Tibial nerve (tissue), 4 donors: Measurements from ENCODE around the gene EREG. TPM values are rescaled to one million over a fixed set of nuclear protein-coding genes. Genes with fewer than 3 reads are reported as not detected.
"Not testable (repeated sequence)": the region's sequence is repeated elsewhere in the genome, so short reads cannot be mapped to it uniquely, and the experiment has no call there.

ENCODE experiments used
- DNase-seq, 2 donors: peaks; one replicate each; pipeline ENCODE4 v3.0.0-alpha.2; 2019; ENCODE audit warnings: low spot score in 2 of 2
- H3K27ac ChIP-seq, 4 donors: fragments of 200-600 bp; sonication (generic) in 3 of 4; one replicate each; pipeline ENCODE4 v1.5.1; 2017 to 2019; ENCODE audit warnings: mild to moderate bottlenecking in 1 of 4
- H3K27me3 ChIP-seq, 2 donors: fragments of 200-600 bp; sonication (generic) in 1 of 2; one replicate each; pipeline versions ENCODE4 v1.5.1 to v1.6.0; 2017 to 2019
- H3K36me3 ChIP-seq, 3 donors: fragments of 200-600 bp; sonication (generic); one replicate each; pipeline ENCODE4 v1.5.1; 2018 to 2019
- H3K4me1 ChIP-seq, 4 donors: fragments of 200-600 bp; sonication (generic) in 3 of 4; one replicate each; pipeline ENCODE4 v1.5.1; 2017 to 2019
- H3K4me3 ChIP-seq, 4 donors: fragments of 200-600 bp; sonication (generic) in 3 of 4; one replicate each; pipeline ENCODE4 v1.5.1; 2017 to 2019; ENCODE audit warnings: mild to moderate bottlenecking in 1 of 4, moderate library complexity in 1 of 4
- H3K9me3 ChIP-seq, 4 donors: fragments of 200-600 bp; sonication (generic) in 3 of 4; one replicate each; pipeline ENCODE4 v1.5.1; 2017 to 2019
- CTCF ChIP-seq, 5 experiments: fragments of 200-600 bp in 3 of 5; fragments of 450-650 bp in 2 of 5; sonication (generic) in 3 of 5; IDR thresholded peaks; one replicate each; pipeline ENCODE4 v1.5.1; 2016 to 2019; ENCODE audit warnings: antibody characterized with exemption in 5 of 5, mild to moderate bottlenecking in 3 of 5, moderate library complexity in 2 of 5
- EP300 ChIP-seq, 2 donors: sonication (generic); formaldehyde crosslinking; IDR thresholded peaks; one replicate each; pipeline ENCODE4 v1.6.1; 2017; ENCODE audit warnings: antibody characterized with exemption in 2 of 2, mild to moderate bottlenecking in 1 of 2
- POLR2A ChIP-seq, 2 donors: fragments of 450-650 bp; IDR thresholded peaks; one replicate each; pipeline ENCODE4 v1.6.1; 2017; ENCODE audit warnings: antibody characterized with exemption in 2 of 2, mild to moderate bottlenecking in 2 of 2, moderate library complexity in 2 of 2
- WGBS, 2 donors: methylation state at CpG; one replicate each; pipeline ENCODE4 v1.1.5; 2018; 5-methylcytosine and 5-hydroxymethylcytosine counted together
- total RNA-seq, 4 donors: library from RNA; depleted of rRNA; stranded (reverse); fragments of >200 nt; gene quantifications; one replicate each; pipeline ENCODE4 v1.1.0, GENCODE V29; 2016

The EREG gene
- total RNA-seq, 4 donors from 2014 or later, result 0.20 to 0.21 TPM; not detected in 2

GRCh38 chr4:74331944-74332343 is 33.0 kb upstream of the EREG start:
- Histone ChIP-seq H3K36me3 (no peaks in the 10 kb centered on the region), H3K9me3 (no peaks in the 10 kb centered on the region), H3K4me1 (no peaks in the 10 kb centered on the region), H3K27ac (no peak overlapping the region), H3K27me3 (no peaks in the 10 kb centered on the region), H3K4me3 (no peak overlapping the region)
- TF ChIP-seq EP300 (IDR thresholded peaks at IDR 0.05) (no peak), CTCF (IDR thresholded peaks at IDR 0.05) (no peak), POLR2A (IDR thresholded peaks at IDR 0.05) (no peak)
- no peak for DNase-seq

GRCh38 chr4:74334636-74335035 is 30.3 kb upstream of the EREG start:
- Histone ChIP-seq H3K36me3 (no peaks in the 10 kb centered on the region), H3K4me1 (no peaks in the 10 kb centered on the region), H3K4me3 (no peak overlapping the region), H3K9me3 (no peaks in the 10 kb centered on the region), H3K27ac (no peak overlapping the region), H3K27me3 (no peaks in the 10 kb centered on the region)
- WGBS, 2 donors, result 83 to 92% methylated on average over 7 of the region's 7 CpGs
- no peak for DNase-seq
- no peak for TF ChIP-seq POLR2A (IDR thresholded peaks at IDR 0.05)
- TF ChIP-seq CTCF (IDR thresholded peaks at IDR 0.05), result no peak
- TF ChIP-seq EP300 (IDR thresholded peaks at IDR 0.05), result no peak

DNA sequence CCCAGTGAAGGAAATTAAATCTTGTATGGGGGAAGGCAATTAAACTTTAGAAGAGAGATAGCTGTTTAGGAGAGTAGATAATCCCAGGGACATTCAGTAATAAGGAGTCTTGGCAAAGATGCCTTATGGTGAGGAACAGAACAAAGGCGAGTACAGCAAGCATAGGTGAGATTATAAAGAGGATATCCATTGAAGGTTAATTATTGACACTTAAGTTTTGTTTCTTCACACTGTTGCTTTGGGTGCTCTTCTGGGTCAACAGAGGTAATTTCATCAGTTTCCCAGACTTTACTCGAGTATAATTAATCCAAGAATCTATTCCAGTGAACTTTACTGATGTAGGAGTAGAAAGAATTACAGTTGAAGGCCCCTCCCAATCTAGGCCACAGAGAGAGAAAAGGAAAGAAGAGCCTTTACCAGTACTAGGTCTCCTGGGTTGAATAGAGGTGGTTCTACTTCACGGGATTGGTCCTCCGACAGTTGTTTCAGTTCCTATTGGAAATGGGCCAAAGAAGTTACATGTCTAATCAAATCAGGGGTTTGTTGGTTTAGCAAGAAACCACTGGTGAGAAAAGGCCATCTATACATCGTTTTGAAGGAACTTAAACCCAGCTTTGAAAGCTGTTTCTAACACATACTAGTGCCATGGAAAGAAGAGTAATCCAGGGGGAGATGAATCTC is 29.5 kb upstream of the EREG start:
- H3K27ac ChIP-seq, result no peak overlapping the region
- H3K27me3 ChIP-seq, result no peaks in the 10 kb centered on the region
- TF ChIP-seq POLR2A (IDR thresholded peaks at IDR 0.05), result no peak
- TF ChIP-seq CTCF (IDR thresholded peaks at IDR 0.05), result no peak
- no peak for TF ChIP-seq EP300 (IDR thresholded peaks at IDR 0.05)
- no peaks in the 10 kb centered on the region for H3K36me3 ChIP-seq
- no peak overlapping the region for H3K4me3 ChIP-seq
- no peaks in the 10 kb centered on the region for H3K9me3 ChIP-seq
- DNase-seq, result no peak
- no peaks in the 10 kb centered on the region for H3K4me1 ChIP-seq
- WGBS, 2 donors, result 72 to 88% methylated on average over 5 of the region's 5 CpGs

DNA sequence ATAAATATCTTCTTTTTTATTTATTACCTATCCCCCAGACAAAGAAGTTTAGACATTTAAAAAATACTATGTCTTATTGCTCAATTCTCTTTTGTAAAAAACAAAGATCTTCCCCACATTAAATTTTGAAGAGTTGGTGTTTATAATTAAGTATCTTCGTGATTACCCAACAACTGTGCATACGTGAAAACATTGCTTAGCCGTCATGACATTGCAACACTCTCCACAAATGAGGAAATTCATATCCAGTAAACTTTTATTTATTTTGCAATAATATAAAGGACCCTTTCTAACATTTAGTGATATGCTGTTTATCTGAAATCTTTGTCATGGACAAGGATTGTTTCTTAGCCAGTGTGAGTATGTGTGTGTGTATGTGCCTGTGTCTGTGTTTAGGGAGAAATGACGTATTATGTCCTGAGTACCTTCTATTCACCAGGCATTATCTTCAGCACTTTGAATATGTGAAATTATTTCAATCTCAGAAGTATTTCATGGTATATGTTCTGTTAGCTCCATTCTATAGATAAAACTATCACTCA is 26.1 kb upstream of the EREG start:
- Histone ChIP-seq H3K9me3 (peaks cover 0 to 8% (median 0%) of the 10 kb centered on the region in 4 donors), H3K4me1 (no peaks in the 10 kb centered on the region), H3K27ac (no peak overlapping the region), H3K27me3 (no peaks in the 10 kb centered on the region), H3K36me3 (no peaks in the 10 kb centered on the region), H3K4me3 (no peak overlapping the region)
- TF ChIP-seq EP300 (IDR thresholded peaks at IDR 0.05), result no peak
- no peak for TF ChIP-seq POLR2A (IDR thresholded peaks at IDR 0.05)
- TF ChIP-seq CTCF (IDR thresholded peaks at IDR 0.05), result no peak
- no peak for DNase-seq
- WGBS, 2 donors, result 84% methylated on average over 4 of the region's 4 CpGs

- Histone ChIP-seq H3K4me3 (no peak overlapping the region), H3K36me3 (no peaks in the 10 kb centered on the region), H3K27me3 (no peaks in the 10 kb centered on the region), H3K27ac (no peak overlapping the region), H3K4me1 (no peaks in the 10 kb centered on the region), H3K9me3 (peaks cover 0 to 14% (median 0%) of the 10 kb centered on the region in 4 donors)
- TF ChIP-seq POLR2A (IDR thresholded peaks at IDR 0.05), result no peak
- TF ChIP-seq EP300 (IDR thresholded peaks at IDR 0.05), result no peak
- no peak for TF ChIP-seq CTCF (IDR thresholded peaks at IDR 0.05)
- no peak for DNase-seq
Measured at GRCh38 chr4:74339501-74339900, 25.4 kb upstream of the EREG start.

DNA sequence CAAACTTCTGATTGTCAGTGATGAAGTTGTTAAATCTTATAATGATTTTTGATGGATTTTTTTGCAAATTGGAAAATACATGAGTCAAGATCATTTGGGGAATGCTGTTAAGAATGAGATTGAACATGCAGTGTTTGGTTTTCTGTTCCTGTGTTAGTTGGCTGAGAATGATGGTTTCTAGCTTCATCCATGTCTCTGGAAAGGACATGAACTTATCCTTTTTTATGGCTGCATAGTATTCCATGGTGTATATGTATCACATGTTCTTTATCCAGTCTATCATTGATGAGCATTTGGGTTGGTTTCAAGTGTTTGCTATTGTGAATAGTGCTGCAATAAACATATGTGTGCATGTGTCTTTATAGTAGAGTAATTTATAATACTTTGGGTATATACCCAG is 24.5 kb upstream of the EREG start:
- H3K4me3 ChIP-seq, H3K4me1 ChIP-seq: not testable (repeated sequence)
- H3K9me3 ChIP-seq, result peaks cover 0 to 19% (median 0%) of the 10 kb centered on the region in 4 donors

More for the DNA sequence above, 24.5 kb upstream of the EREG start:
- H3K27me3 ChIP-seq, H3K36me3 ChIP-seq, H3K27ac ChIP-seq, DNase-seq: not testable (repeated sequence)
